GM18909 (cell line): ENCODE measurements around the gene CALHM6.

Experiments
- ATAC-seq: cut with Tn5 transposase; IDR thresholded peaks from one replicate; pipeline ENCODE4 v1.9.1; 2021; ENCODE audit warnings: mild to moderate bottlenecking; ENCODE audit not compliant: unreplicated experiment, poor library complexity

CALHM6 gene

GRCh38 chr6:116461331-116461931, at the start of gene CALHM6:
CALHM6 (plus strand) TSS chr6:116461375; CDS start chr6:116461930, 555 bp downstream.
- peak; percentile 6 for ATAC-seq

- no peak for ATAC-seq
Observed at GRCh38 chr6:116412270-116412669, 48.9 kb upstream of the CALHM6 start.

GRCh38 chr6:116413357-116413756, 47.8 kb upstream of the CALHM6 start:
- no peak for ATAC-seq

GRCh38 chr6:116417661-116418060, 43.5 kb upstream of the CALHM6 start:
- no peak for ATAC-seq

GRCh38 chr6:116419069-116419786, 41.9 kb upstream of the CALHM6 start:
- ATAC-seq, result no peak

- no peak for ATAC-seq
Observed at GRCh38 chr6:116420341-116420740, 40.8 kb upstream of the CALHM6 start.

GRCh38 chr6:116422238-116422637, 38.9 kb upstream of the CALHM6 start:
- ATAC-seq, result no peak

- ATAC-seq, result no peak
Observed at GRCh38 chr6:116424001-116424400, 37.2 kb upstream of the CALHM6 start.

- no peak for ATAC-seq
Observed at GRCh38 chr6:116426551-116426950, 34.6 kb upstream of the CALHM6 start.

GRCh38 chr6:116429111-116429510, 32.1 kb upstream of the CALHM6 start:
- ATAC-seq, result no peak

GRCh38 chr6:116430860-116431259, 30.3 kb upstream of the CALHM6 start:
- ATAC-seq, result no peak

- ATAC-seq, result no peak
Observed at GRCh38 chr6:116431964-116432595, 29.1 kb upstream of the CALHM6 start.

- no peak for ATAC-seq
Observed at GRCh38 chr6:116433206-116433712, 27.9 kb upstream of the CALHM6 start.

GRCh38 chr6:116434056-116434725, 27.0 kb upstream of the CALHM6 start:
- peak; percentile 55 for ATAC-seq

GRCh38 chr6:116436586-116436985, 24.6 kb upstream of the CALHM6 start:
- ATAC-seq, result no peak

GRCh38 chr6:116437656-116438055, 23.5 kb upstream of the CALHM6 start:
- no peak for ATAC-seq

- ATAC-seq, result no peak
Observed at GRCh38 chr6:116438590-116439448, 22.4 kb upstream of the CALHM6 start.

- ATAC-seq, result no peak
Observed at GRCh38 chr6:116439522-116440051, 21.6 kb upstream of the CALHM6 start.

- ATAC-seq, result no peak
Observed at GRCh38 chr6:116443105-116443504, 18.1 kb upstream of the CALHM6 start.

GRCh38 chr6:116444092-116444491, 17.1 kb upstream of the CALHM6 start:
- ATAC-seq, result peak; percentile 73
